Transverse colon (tissue), 4 donors: Measurements from ENCODE around the gene TOMM40L. TPM values are rescaled to one million over a fixed set of nuclear protein-coding genes. Genes with fewer than 3 reads are reported as not detected.

Experiments used
- DNase-seq: peaks from one replicate; pipeline ENCODE4 v3.0.0-alpha.2; 2019
- H3K27ac ChIP-seq, 4 donors: fragments of 200-600 bp; sonication (generic); 2 replicates each; pipeline ENCODE4 v1.5.1; 2016 to 2018; ENCODE audit warnings: inconsistent platforms in 4 of 4
- H3K27me3 ChIP-seq: fragments of 200-600 bp; sonication (generic); 2 replicates; pipeline ENCODE4 v1.5.1; 2017; ENCODE audit warnings: inconsistent platforms
- H3K36me3 ChIP-seq, 4 donors: fragments of 200-600 bp; sonication (generic); 2 replicates each; pipeline ENCODE4 v1.5.1; 2017 to 2019; ENCODE audit warnings: inconsistent platforms in 4 of 4
- H3K4me1 ChIP-seq, 4 donors: fragments of 200-600 bp; sonication (generic); 2 replicates each; pipeline ENCODE4 v1.5.1; 2017 to 2020; ENCODE audit warnings: inconsistent platforms in 4 of 4
- H3K4me3 ChIP-seq, 4 donors: fragments of 200-600 bp; sonication (generic); 1 replicate in 1 of 4; 2 replicates in 3 of 4; pipeline versions ENCODE4 v1.5.1 to v1.6.1; 2017 to 2019; ENCODE audit warnings: inconsistent platforms in 4 of 4
- H3K9me3 ChIP-seq, 2 donors: fragments of 200-600 bp; sonication (generic); 2 replicates each; pipeline ENCODE4 v1.5.1; 2017 to 2019; ENCODE audit warnings: inconsistent platforms in 2 of 2
- EP300 ChIP-seq: sonication (generic); formaldehyde crosslinking; IDR thresholded peaks from one replicate; pipeline ENCODE4 v1.6.1; 2017; ENCODE audit warnings: antibody characterized with exemption, low read depth
- POLR2A ChIP-seq: fragments of 450-650 bp; IDR thresholded peaks from one replicate; pipeline ENCODE4 v1.6.1; 2016; ENCODE audit warnings: antibody characterized with exemption, mild to moderate bottlenecking, moderate library complexity
- POLR2AphosphoS5 ChIP-seq, 3 donors: sonication (generic); formaldehyde crosslinking; IDR thresholded peaks; one replicate each; pipeline ENCODE4 v1.6.1; 2016; ENCODE audit warnings: antibody characterized with exemption in 3 of 3
- WGBS, 2 donors: methylation state at CpG; one replicate each; pipeline ENCODE4 v1.1.5; 2018; ENCODE audit warnings: low coverage in 1 of 2; 5-methylcytosine and 5-hydroxymethylcytosine counted together
- in situ Hi-C, 4 donors: fragments of 200-750 bp; cut with MboI; loops; one replicate each; pipeline versions ENCODE4 v1.15.0 to v1.15.1; 2017; ENCODE audit warnings: low sequenced_read_pairs in 3 of 4, low pct_ligation_motif_present in 1 of 4, low pct_unique_long_range_greater_than_20kb in 1 of 4
- intact Hi-C: fragments of 100-400 bp; cut with DNase I; formaldehyde crosslinking; loops from one replicate; pipeline ENCODE4 v1.15.1; 2023; ENCODE audit warnings: low total_unique reads
- total RNA-seq, 4 donors: library from RNA; depleted of rRNA; stranded (reverse); fragments of >200 nt; gene quantifications; one replicate each; pipeline ENCODE4 v1.1.0, GENCODE V29; 2016
- TF ChIP-seq, protein P1 (sequence below), 5 experiments: fragments of 200-600 bp in 3 of 5; fragments of 450-650 bp in 2 of 5; sonication (generic) in 3 of 5; IDR thresholded peaks; 1 replicate in 2 of 5; 2 replicates in 3 of 5; pipeline ENCODE4 v1.5.1; 2016 to 2017; ENCODE audit warnings: antibody characterized with exemption in 5 of 5, inconsistent platforms in 3 of 5, mild to moderate bottlenecking in 2 of 5, moderate library complexity in 1 of 5

The TOMM40L gene
- total RNA-seq, 4 donors from 2014 or later = 5.8 to 21.4 (median 12.6) TPM

DNA sequence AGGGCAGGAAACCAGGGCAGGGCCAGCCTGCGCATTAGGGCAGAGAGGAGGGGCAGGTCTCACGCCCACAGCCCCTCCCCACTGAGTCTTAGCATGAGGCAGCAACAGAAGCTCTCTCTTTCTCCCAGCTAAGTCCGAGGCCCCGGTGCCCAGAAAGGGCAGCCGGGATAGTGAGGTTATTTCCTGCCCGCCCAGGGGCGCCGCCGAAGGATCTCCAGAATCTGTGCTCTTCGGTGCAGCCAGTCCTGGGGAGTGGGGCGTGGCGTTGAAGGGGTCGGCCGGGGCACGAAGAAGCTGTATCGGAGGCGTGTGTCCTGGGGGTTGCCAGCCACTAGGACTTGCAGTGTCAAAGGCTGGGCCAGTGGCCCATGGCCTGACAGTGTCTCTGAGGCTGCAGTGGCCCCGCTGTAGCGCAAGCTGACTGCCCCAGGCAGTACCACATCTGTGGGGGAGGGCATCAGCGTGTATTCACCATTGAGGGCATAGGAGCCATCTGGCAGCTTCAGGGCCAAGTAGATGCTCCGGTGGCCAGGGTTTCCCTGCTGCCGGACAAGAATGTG, 34.8 kb upstream of the TOMM40L start:
- no peaks in the 10 kb centered on the region for H3K27me3 ChIP-seq
- intact Hi-C loops = no loop called here
- H3K9me3 ChIP-seq = no peaks in the 10 kb centered on the region
- no peaks in the 10 kb centered on the region for H3K36me3 ChIP-seq
- no peak for DNase-seq
- in situ Hi-C loops = no loop called here
- H3K4me3 ChIP-seq = no peak overlapping the region
- TF ChIP-seq EP300 = no peak
- TF ChIP-seq, protein P1, sequence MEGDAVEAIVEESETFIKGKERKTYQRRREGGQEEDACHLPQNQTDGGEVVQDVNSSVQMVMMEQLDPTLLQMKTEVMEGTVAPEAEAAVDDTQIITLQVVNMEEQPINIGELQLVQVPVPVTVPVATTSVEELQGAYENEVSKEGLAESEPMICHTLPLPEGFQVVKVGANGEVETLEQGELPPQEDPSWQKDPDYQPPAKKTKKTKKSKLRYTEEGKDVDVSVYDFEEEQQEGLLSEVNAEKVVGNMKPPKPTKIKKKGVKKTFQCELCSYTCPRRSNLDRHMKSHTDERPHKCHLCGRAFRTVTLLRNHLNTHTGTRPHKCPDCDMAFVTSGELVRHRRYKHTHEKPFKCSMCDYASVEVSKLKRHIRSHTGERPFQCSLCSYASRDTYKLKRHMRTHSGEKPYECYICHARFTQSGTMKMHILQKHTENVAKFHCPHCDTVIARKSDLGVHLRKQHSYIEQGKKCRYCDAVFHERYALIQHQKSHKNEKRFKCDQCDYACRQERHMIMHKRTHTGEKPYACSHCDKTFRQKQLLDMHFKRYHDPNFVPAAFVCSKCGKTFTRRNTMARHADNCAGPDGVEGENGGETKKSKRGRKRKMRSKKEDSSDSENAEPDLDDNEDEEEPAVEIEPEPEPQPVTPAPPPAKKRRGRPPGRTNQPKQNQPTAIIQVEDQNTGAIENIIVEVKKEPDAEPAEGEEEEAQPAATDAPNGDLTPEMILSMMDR (IDR thresholded peaks at IDR 0.05) = no peak
- no peak for TF ChIP-seq POLR2AphosphoS5 (IDR thresholded peaks at IDR 0.05)
- no peak for TF ChIP-seq POLR2A
- peaks cover 0 to 9% (median 2%) of the 10 kb centered on the region in 4 donors for H3K4me1 ChIP-seq
- H3K27ac ChIP-seq = no peak overlapping the region
- WGBS, 2 donors = 79% methylated on average over 22 of the region's 22 CpGs; no CpG with 5 or more reads in 1 of the 2 donors

DNA sequence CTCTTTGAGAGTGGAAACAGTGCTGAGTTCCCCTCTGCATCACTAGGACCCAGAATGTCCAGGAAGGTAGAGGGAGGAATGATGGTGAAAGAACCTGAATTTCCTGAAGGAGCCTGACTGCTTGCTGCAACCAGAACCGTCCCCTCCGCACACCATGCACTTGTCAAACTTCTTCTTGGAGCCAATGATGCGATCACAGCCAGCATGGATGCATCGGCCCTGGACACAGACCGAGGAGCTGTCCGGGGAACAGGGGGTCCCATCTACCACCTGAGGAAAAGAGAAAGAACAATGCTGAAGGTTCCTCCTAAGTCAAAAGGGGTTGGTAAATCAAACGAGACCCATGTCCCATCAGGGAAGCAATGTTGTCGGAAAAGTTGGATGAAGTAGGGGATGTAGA, 33.9 kb upstream of the TOMM40L start:
- no peaks in the 10 kb centered on the region for H3K27me3 ChIP-seq
- H3K9me3 ChIP-seq = no peaks in the 10 kb centered on the region
- TF ChIP-seq EP300 = no peak
- TF ChIP-seq POLR2AphosphoS5 (IDR thresholded peaks at IDR 0.05) = no peak
- no peaks in the 10 kb centered on the region for H3K36me3 ChIP-seq
- in situ Hi-C loops (no loop called here), intact Hi-C loops (no loop called here)
- DNase-seq = no peak
- H3K4me1 ChIP-seq = peaks cover 0 to 10% (median 4%) of the 10 kb centered on the region in 4 donors
- no peak overlapping the region for H3K27ac ChIP-seq
- 56 to 73% methylated on average over 6 to 8 of the region's 8 CpGs for WGBS, 2 donors
- no peak overlapping the region for H3K4me3 ChIP-seq

DNA sequence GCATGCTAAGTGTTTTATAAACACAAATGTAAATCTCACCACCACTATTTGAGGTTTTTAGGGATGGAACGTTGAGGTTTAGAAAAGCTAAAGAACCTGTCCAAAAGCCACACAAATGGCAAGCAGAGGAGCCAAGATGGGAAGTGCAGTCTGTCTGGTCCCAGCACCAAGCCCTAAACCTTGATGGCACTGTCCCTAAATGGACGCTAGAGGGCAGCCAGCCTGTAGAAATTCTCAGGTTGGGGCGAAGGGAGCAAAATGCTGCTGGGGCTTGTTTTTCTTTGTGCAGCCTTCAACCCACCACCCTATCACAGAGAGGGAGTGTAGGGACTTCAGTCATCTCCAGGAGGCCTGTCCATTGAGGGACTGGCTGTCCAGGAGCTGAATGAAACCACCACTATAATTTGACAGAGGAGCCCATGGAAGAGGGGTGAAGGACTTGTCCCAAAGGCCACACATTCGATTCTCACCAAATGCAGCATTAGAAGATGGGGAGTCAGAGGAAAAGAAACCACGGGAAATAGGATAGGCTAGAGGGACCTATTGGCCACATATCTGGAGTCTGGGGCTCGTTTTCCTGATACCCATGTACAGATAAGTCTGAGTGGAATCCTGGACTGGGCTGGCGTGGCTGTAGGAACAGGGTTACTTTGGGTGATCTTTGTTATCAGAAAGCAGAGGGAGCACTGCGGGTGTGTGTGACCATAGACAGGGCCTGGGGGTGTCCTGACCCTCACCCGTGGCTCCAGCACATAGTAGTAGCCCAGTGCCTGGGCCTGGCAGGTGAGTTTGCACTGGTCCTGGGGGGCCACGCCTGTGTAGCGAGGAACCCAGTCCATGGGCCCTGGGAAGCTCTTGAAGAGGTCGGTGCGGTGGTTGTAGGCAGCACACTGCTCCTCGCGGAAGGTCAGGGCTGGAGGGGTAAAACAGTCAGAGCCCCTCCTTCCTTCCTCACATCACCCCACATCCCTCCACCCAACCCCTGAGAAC, 33.1 kb upstream of the TOMM40L start:
- TF ChIP-seq, protein P1 (IDR thresholded peaks at IDR 0.05) = peak; percentile 77 to 89 (median 83)
- TF ChIP-seq POLR2A = no peak
- Histone ChIP-seq H3K4me1 (peaks cover 2 to 12% (median 8%) of the 10 kb centered on the region in 4 donors), H3K27ac (peak overlapping the region in 1 of 4 donors; percentile 19), H3K27me3 (no peaks in the 10 kb centered on the region), H3K9me3 (no peaks in the 10 kb centered on the region), H3K36me3 (no peaks in the 10 kb centered on the region), H3K4me3 (no peak overlapping the region)
- DNase-seq = peak; percentile 71
- in situ Hi-C loops = no loop called here
- intact Hi-C loops = no loop called here
- WGBS, 2 donors = 20 to 57% methylated on average over 3 to 15 of the region's 15 CpGs

GRCh38 chr1:161193561-161194235, 32.2 kb upstream of the TOMM40L start:
- H3K4me1 ChIP-seq = peaks cover 11 to 20% (median 13%) of the 10 kb centered on the region in 4 donors
- no peaks in the 10 kb centered on the region for H3K36me3 ChIP-seq
- H3K4me3 ChIP-seq = no peak overlapping the region
- intact Hi-C loops (no loop called here), in situ Hi-C loops (no loop called here)
- no peaks in the 10 kb centered on the region for H3K27me3 ChIP-seq
- H3K27ac ChIP-seq = peak overlapping the region in 1 of 4 donors; percentile 25
- TF ChIP-seq POLR2A = no peak
- no peak for DNase-seq
- 83% methylated on average over 21 of the region's 21 CpGs; no CpG with 5 or more reads in 1 of the 2 donors for WGBS, 2 donors
- no peaks in the 10 kb centered on the region for H3K9me3 ChIP-seq

DNA sequence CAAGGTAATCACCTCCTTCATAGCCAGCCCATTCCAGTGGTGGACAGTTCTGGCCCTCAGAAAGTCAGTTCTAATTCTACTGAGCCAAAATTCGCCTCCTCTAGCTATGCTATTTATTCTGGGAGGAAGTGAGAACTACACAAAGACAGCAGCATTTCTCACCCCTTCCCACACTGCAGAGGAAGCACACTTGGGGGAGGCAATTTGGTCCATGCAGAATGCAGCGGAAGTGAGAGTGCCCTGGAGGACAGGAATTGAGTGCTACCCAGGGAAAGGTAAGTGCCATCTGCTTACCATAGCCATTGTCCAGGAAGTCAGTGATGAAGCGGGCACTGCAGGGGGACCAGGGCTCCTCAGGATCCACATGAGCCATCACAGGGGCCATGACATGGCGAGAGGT, 30.7 kb upstream of the TOMM40L start:
- intact Hi-C loops (no loop called here), in situ Hi-C loops (no loop called here)
- Histone ChIP-seq H3K27me3 (no peaks in the 10 kb centered on the region), H3K4me1 (peaks cover 18 to 33% (median 20%) of the 10 kb centered on the region in 4 donors), H3K36me3 (no peaks in the 10 kb centered on the region), H3K4me3 (no peak overlapping the region), H3K27ac (peak overlapping the region in 2 of 4 donors; percentile 11 to 15), H3K9me3 (no peaks in the 10 kb centered on the region)
- TF ChIP-seq POLR2A = no peak
- no peak for TF ChIP-seq EP300
- TF ChIP-seq, protein P1 (IDR thresholded peaks at IDR 0.05) = no peak
- TF ChIP-seq POLR2AphosphoS5 (IDR thresholded peaks at IDR 0.05) = no peak
- no peak for DNase-seq
- 76% methylated on average over 4 of the region's 4 CpGs; no CpG with 5 or more reads in 1 of the 2 donors for WGBS, 2 donors
